ENCODE results near the gene ERAP2. TPM values are rescaled to one million over a fixed set of nuclear protein-coding genes. Genes with fewer than 3 reads are reported as not detected.

The ERAP2 gene
- polyA plus RNA-seq, 3 donors: 3.0 to 20.4 (median 3.4) TPM

- Histone ChIP-seq H3K4me3 (replicated peaks in 1 of 3; ENCODE audit: low read depth in 2 of 3, low read length in 3 of 3) (no peak overlapping the region), H3K9me3 (replicated peaks in 1 of 2; ENCODE audit: control insufficient read depth in 1 of 2, insufficient read depth in 1 of 2, low read length in 2 of 2) (no peaks in the 10 kb centered on the region), H3K4me1 (ENCODE audit: control insufficient read depth in 1 of 2, insufficient read depth in 2 of 2, low read length in 2 of 2) (peaks cover 11 to 17% of the 10 kb centered on the region in 2 donors), H3K9ac (ENCODE audit: insufficient read depth, low read length, poor library complexity, severe bottlenecking) (no peak overlapping the region), H3K4me2 (replicated peaks; ENCODE audit: extremely low read depth, low read length, poor library complexity, severe bottlenecking) (no peak overlapping the region), H3K27me3 (ENCODE audit: control insufficient read depth in 2 of 2, insufficient read depth in 2 of 2, low read length in 2 of 2) (no peaks in the 10 kb centered on the region), H3K36me3 (replicated peaks in 1 of 2; ENCODE audit: control insufficient read depth in 1 of 2, insufficient read depth in 2 of 2, low read length in 2 of 2) (peaks cover 26 to 72% of the 10 kb centered on the region in 2 donors), H3K79me2 (ENCODE audit: insufficient read depth, low read length) (no peaks in the 10 kb centered on the region), H4K20me1 (ENCODE audit: insufficient read depth, low read length) (no peaks in the 10 kb centered on the region), H2AFZ (ENCODE audit: insufficient read depth, low read depth, low read length, poor library complexity, severe bottlenecking) (no peak overlapping the region), H3K27ac (ENCODE audit: low read depth in 1 of 2, low read length in 2 of 2) (no peak overlapping the region)
- Mint-ChIP-seq H3K4me3 (no peak overlapping the region), H3K9me3 (peaks cover 0 to 2% (median 0%) of the 10 kb centered on the region in 7 donors), H3K27ac (no peak overlapping the region), H3K36me3 (peaks cover 58 to 64% of the 10 kb centered on the region in 2 donors), H3K27me3 (ENCODE audit: low read depth in 3 of 3) (peaks cover 0 to 1% (median 0%) of the 10 kb centered on the region in 3 donors), H3K4me1 (peaks cover 18% of the 10 kb centered on the region)
- DNase-seq: no peak
- intact Hi-C loops (cut with micrococcal nuclease): no loop called here
- TF ChIP-seq CTCF (IDR thresholded peaks at IDR 0.05): no peak
- 100% methylated on average over 1 of the region's 1 CpG for WGBS (ENCODE audit: insufficient coverage)
Measured at GRCh38 chr5:96901841-96902240, 25.5 kb downstream of the ERAP2 start.

- H3K4me3 Mint-ChIP-seq: no peak overlapping the region
- peaks cover 59 to 61% of the 10 kb centered on the region in 2 donors for H3K36me3 Mint-ChIP-seq
- Histone ChIP-seq H3K9ac (ENCODE audit: insufficient read depth, low read length, poor library complexity, severe bottlenecking) (no peak overlapping the region), H4K20me1 (ENCODE audit: insufficient read depth, low read length) (no peaks in the 10 kb centered on the region), H3K4me3 (replicated peaks in 1 of 3; ENCODE audit: low read depth in 2 of 3, low read length in 3 of 3) (no peak overlapping the region), H3K4me1 (ENCODE audit: control insufficient read depth in 1 of 2, insufficient read depth in 2 of 2, low read length in 2 of 2) (peaks cover 6 to 13% of the 10 kb centered on the region in 2 donors), H3K27ac (ENCODE audit: low read depth in 1 of 2, low read length in 2 of 2) (no peak overlapping the region), H3K9me3 (replicated peaks in 1 of 2; ENCODE audit: control insufficient read depth in 1 of 2, insufficient read depth in 1 of 2, low read length in 2 of 2) (no peaks in the 10 kb centered on the region), H3K4me2 (replicated peaks; ENCODE audit: extremely low read depth, low read length, poor library complexity, severe bottlenecking) (no peak overlapping the region), H3K79me2 (ENCODE audit: insufficient read depth, low read length) (no peaks in the 10 kb centered on the region), H2AFZ (ENCODE audit: insufficient read depth, low read depth, low read length, poor library complexity, severe bottlenecking) (no peak overlapping the region), H3K36me3 (replicated peaks in 1 of 2; ENCODE audit: control insufficient read depth in 1 of 2, insufficient read depth in 2 of 2, low read length in 2 of 2) (peaks cover 26 to 73% of the 10 kb centered on the region in 2 donors), H3K27me3 (ENCODE audit: control insufficient read depth in 2 of 2, insufficient read depth in 2 of 2, low read length in 2 of 2) (no peaks in the 10 kb centered on the region)
- no peak for TF ChIP-seq CTCF (IDR thresholded peaks at IDR 0.05)
- intact Hi-C loops (cut with micrococcal nuclease): no loop called here
- peaks cover 13% of the 10 kb centered on the region for H3K4me1 Mint-ChIP-seq
- no peak for DNase-seq
- no peak overlapping the region for H3K27ac Mint-ChIP-seq
- H3K27me3 Mint-ChIP-seq (ENCODE audit: low read depth in 3 of 3): peaks cover 0 to 1% (median 0%) of the 10 kb centered on the region in 3 donors
- 100% methylated on average over 1 of the region's 3 CpGs for WGBS (ENCODE audit: insufficient coverage)
- peaks cover 0 to 2% (median 0%) of the 10 kb centered on the region in 7 donors for H3K9me3 Mint-ChIP-seq
Measured at GRCh38 chr5:96902876-96903275, 26.6 kb downstream of the ERAP2 start.
